ENCODE results near the gene RNF166. TPM values are rescaled to one million over a fixed set of nuclear protein-coding genes. Genes with fewer than 3 reads are reported as not detected.

Gene RNF166
- total RNA-seq, 3 donors from 2014 or later (not counting 1 experiment from before 2014, with no cell fraction given): 459 to 712 (median 501) TPM

DNA sequence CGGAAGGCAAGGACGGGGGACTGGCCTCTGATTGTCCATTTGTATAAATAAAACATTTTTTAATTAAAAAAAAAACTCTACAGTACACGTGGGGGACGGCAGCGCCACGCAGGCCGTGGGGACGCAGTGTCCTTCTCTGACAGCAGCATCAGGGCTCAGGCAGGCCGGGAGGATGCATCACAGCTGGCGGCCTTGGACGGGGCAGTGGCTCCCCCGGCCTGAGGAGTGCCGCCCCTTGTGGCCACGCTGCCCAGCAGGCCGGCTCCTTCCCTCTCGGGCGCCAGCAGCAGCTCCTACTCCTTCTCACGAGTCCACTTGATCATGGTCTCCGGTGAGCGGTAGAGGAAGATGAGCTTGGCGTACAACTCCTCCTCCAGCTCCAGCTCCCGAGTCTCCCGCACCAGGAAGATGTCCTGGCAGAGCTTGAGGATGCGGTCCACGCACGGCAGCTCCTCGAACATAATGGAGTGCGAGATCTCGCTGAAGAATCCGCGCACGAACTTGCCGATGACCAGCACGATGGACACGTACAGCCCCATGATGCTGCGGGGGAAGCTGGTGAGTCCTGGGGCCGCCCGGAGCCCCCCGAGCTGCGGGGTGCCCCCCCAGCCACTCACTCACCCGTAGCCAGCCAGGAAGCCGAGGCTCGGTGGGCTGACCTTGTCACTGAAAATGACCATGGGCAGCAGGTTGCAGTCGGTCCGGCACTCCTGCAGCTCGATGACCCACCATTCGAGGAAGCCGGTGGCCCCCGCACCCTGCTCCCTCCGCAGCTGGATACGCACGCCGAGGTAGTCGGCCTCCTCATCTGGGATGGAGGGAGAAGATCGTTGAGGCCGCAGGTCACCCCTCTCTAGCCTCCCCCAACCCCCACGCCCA, 9.3 kb upstream of the RNF166 start:
- H3K36me3 Mint-ChIP-seq: no peaks in the 10 kb centered on the region
- H3K27ac Mint-ChIP-seq: no peak overlapping the region
- H3K9me3 Mint-ChIP-seq: no peaks in the 10 kb centered on the region
- no peak overlapping the region for H3K4me3 ChIP-seq (ENCODE audit: low read length)
- TF ChIP-seq, protein P1, sequence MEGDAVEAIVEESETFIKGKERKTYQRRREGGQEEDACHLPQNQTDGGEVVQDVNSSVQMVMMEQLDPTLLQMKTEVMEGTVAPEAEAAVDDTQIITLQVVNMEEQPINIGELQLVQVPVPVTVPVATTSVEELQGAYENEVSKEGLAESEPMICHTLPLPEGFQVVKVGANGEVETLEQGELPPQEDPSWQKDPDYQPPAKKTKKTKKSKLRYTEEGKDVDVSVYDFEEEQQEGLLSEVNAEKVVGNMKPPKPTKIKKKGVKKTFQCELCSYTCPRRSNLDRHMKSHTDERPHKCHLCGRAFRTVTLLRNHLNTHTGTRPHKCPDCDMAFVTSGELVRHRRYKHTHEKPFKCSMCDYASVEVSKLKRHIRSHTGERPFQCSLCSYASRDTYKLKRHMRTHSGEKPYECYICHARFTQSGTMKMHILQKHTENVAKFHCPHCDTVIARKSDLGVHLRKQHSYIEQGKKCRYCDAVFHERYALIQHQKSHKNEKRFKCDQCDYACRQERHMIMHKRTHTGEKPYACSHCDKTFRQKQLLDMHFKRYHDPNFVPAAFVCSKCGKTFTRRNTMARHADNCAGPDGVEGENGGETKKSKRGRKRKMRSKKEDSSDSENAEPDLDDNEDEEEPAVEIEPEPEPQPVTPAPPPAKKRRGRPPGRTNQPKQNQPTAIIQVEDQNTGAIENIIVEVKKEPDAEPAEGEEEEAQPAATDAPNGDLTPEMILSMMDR (IDR thresholded peaks at IDR 0.05): no peak
- ATAC-seq (no peak), DNase-seq (no peak)
- H3K36me3 ChIP-seq (ENCODE audit: control insufficient read depth, insufficient read depth, low read length): peaks cover 64% of the 10 kb centered on the region
- intact Hi-C loops (cut with micrococcal nuclease): no loop called here
- H3K4me1 ChIP-seq (ENCODE audit: control insufficient read depth, insufficient read depth, low read length): peaks cover 29% of the 10 kb centered on the region
- H3K27me3 Mint-ChIP-seq (ENCODE audit: low read depth in 2 of 2): no peaks in the 10 kb centered on the region
- no peak overlapping the region for H3K27ac ChIP-seq (ENCODE audit: low read length)
- H3K4me3 Mint-ChIP-seq: no peak overlapping the region
- H3K9me3 ChIP-seq (ENCODE audit: control insufficient read depth, insufficient read depth, low read length): no peaks in the 10 kb centered on the region
- no peaks in the 10 kb centered on the region for H3K27me3 ChIP-seq (ENCODE audit: control insufficient read depth, insufficient read depth, low read length)
- peaks cover 6 to 12% of the 10 kb centered on the region in 2 donors for H3K4me1 Mint-ChIP-seq
- WGBS (ENCODE audit: insufficient coverage): 96% methylated on average over 54 of the region's 57 CpGs

DNA sequence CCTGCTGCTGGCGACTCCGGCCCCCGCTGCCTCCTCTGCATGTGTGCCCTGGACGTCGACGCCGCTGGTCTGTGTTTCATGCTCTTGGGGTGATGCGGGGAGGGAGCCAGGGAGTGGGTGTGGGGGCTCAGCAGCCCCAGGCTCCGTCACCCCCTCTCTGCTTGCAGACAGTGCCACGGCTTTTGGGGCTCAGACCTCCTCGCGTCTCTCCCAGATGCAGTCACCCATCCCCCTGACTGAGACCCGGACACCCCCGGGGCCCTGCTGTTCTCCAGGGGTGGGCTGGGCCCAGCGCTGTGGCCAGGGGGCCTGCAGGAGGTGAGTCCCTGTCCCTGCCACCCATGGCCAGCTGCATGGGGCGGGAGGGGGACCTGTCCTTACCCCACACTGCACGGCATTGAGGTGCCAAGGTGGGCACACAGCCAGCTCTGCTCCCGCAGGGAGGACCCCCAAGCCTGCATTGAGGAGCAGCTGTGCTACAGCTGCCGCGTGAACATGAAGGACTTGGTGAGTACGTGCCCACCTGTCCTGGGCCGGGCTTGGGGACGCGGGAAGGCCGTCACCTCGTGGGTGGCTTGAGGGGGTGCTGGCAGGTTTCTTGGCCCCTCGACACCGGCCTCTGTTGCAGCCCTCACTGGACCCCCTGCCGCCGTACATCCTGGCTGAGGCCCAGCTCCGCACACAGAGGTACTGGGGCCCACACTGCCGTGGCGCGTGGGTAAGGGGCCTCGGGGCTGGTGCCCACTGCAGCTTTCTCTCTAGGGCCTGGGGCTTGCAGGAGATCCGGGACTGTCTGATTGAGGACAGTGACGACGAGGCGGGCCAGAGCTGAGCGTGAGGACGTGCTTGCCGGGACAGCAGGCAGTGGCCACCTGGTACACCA, 8.5 kb upstream of the RNF166 start:
- Mint-ChIP-seq H3K36me3 (no peaks in the 10 kb centered on the region), H3K4me1 (peaks cover 8 to 12% of the 10 kb centered on the region in 2 donors), H3K27ac (no peak overlapping the region), H3K4me3 (no peak overlapping the region), H3K27me3 (ENCODE audit: low read depth in 2 of 2) (no peaks in the 10 kb centered on the region), H3K9me3 (no peaks in the 10 kb centered on the region)
- no peaks in the 10 kb centered on the region for H3K27me3 ChIP-seq (ENCODE audit: control insufficient read depth, insufficient read depth, low read length)
- H3K27ac ChIP-seq (ENCODE audit: low read length): no peak overlapping the region
- no peak overlapping the region for H3K4me3 ChIP-seq (ENCODE audit: low read length)
- intact Hi-C loops (cut with micrococcal nuclease): no loop called here
- ATAC-seq: no peak
- 94% methylated on average over 41 of the region's 42 CpGs for WGBS (ENCODE audit: insufficient coverage)
- no peak for DNase-seq
- TF ChIP-seq, protein P1 (IDR thresholded peaks at IDR 0.05): no peak
- H3K9me3 ChIP-seq (ENCODE audit: control insufficient read depth, insufficient read depth, low read length): no peaks in the 10 kb centered on the region
- H3K36me3 ChIP-seq (ENCODE audit: control insufficient read depth, insufficient read depth, low read length): peaks cover 55% of the 10 kb centered on the region
- peaks cover 29% of the 10 kb centered on the region for H3K4me1 ChIP-seq (ENCODE audit: control insufficient read depth, insufficient read depth, low read length)

DNA sequence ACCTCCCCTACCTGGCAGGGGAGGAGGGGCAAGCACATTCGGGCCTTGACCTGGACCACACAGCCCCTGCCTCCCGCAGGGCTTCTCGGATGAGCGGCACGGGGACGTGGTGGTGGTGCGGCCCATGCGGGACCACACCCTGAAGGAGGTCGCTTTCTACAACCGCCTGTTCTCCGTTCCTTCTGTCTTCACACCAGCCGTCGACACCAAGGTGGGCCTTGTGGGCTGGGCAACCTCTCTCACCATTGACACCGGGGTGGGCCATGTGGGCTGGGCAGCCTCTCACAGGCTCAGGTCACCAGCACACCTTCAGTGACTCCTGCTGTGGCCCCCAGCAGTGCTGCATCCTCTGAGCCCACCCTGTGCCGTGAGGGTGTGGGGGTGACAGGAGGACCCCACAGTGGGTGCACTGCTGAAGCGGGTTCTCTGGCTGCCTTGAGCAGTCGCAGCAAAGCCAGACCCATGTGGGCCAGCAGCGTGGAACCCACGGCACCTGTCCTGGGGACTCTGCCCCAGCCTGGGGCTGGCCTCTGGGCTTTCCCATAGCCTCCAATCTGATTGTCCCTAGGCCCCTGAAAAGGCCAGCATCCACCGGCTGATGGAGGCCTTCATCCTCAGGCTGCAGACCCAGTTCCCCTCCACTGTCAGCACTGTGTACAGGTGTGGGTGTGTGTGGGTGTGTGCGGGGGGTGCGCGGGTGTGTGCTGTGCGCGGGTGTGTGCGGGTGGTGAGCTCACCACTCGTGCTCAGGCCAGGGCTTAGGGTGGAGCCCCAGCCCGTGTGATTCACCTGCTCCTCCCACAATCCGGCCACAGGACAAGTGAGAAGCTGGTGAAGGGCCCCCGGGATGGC, 7.6 kb upstream of the RNF166 start:
- H3K36me3 Mint-ChIP-seq: no peaks in the 10 kb centered on the region
- peaks cover 8 to 12% of the 10 kb centered on the region in 2 donors for H3K4me1 Mint-ChIP-seq
- no peak overlapping the region for H3K4me3 Mint-ChIP-seq
- Histone ChIP-seq H3K36me3 (ENCODE audit: control insufficient read depth, insufficient read depth, low read length) (peaks cover 47% of the 10 kb centered on the region), H3K27ac (ENCODE audit: low read length) (no peak overlapping the region), H3K4me1 (ENCODE audit: control insufficient read depth, insufficient read depth, low read length) (peaks cover 24% of the 10 kb centered on the region), H3K4me3 (ENCODE audit: low read length) (no peak overlapping the region), H3K9me3 (ENCODE audit: control insufficient read depth, insufficient read depth, low read length) (no peaks in the 10 kb centered on the region), H3K27me3 (ENCODE audit: control insufficient read depth, insufficient read depth, low read length) (no peaks in the 10 kb centered on the region)
- no peaks in the 10 kb centered on the region for H3K27me3 Mint-ChIP-seq (ENCODE audit: low read depth in 2 of 2)
- no peaks in the 10 kb centered on the region for H3K9me3 Mint-ChIP-seq
- ATAC-seq (no peak), DNase-seq (no peak)
- H3K27ac Mint-ChIP-seq: no peak overlapping the region
- TF ChIP-seq, protein P1 (IDR thresholded peaks at IDR 0.05): no peak
- 87% methylated on average over 30 of the region's 30 CpGs for WGBS (ENCODE audit: insufficient coverage)
- intact Hi-C loops (cut with micrococcal nuclease): no loop called here
